Activated naive CD4-positive, alpha-beta T cell treated with anti-CD3 and anti-CD28 coated beads for 36 hours (primary cell): ENCODE measurements around the gene ADAM12. TPM values are rescaled to one million over a fixed set of nuclear protein-coding genes. Genes with fewer than 3 reads are reported as not detected.

Experiments used
- CTCF ChIA-PET: fragments of 350-600 bp; sonication (Branson Sonifier 250); formaldehyde crosslinking; loops from one replicate; lab custom pipeline; 2021; ENCODE audit warnings: antibody characterized with exemption; lab: Charles Lee
- DNase-seq: peaks from one replicate; pipeline ENCODE4 v3.0.0-alpha.2; 2020
- H3K27ac Mint-ChIP-seq: one replicate; pipeline ENCODE4 v1.8.0; 2021; ENCODE audit warnings: mild to moderate bottlenecking, mixed read lengths
- H3K27me3 Mint-ChIP-seq: one replicate; pipeline ENCODE4 v1.8.0; 2021; ENCODE audit warnings: low read depth, mixed read lengths
- H3K36me3 Mint-ChIP-seq: one replicate; pipeline ENCODE4 v1.8.0; 2021; ENCODE audit warnings: low read depth, mixed read lengths
- H3K4me1 Mint-ChIP-seq: one replicate; pipeline ENCODE4 v1.8.0; 2021; ENCODE audit warnings: low read depth, mixed read lengths
- H3K4me3 Mint-ChIP-seq: one replicate; pipeline ENCODE4 v1.8.0; 2021; ENCODE audit warnings: mild to moderate bottlenecking, moderate library complexity, mixed read lengths
- H3K9me3 Mint-ChIP-seq: one replicate; pipeline ENCODE4 v1.8.0; 2021; ENCODE audit warnings: mixed read lengths
- intact Hi-C: fragments of 100-400 bp; cut with micrococcal nuclease; formaldehyde crosslinking; loops from one replicate; pipeline ENCODE4 v1.15.1; 2023
- total RNA-seq, 2 experiments: library from RNA; stranded (reverse); gene quantifications; one replicate each; pipeline ENCODE4 v1.2.3, GENCODE V29; 2021

The ADAM12 gene
- total RNA-seq, 2 experiments from 2014 or later = not detected

- H3K4me3 Mint-ChIP-seq = no peak overlapping the region
- peaks cover 5% of the 10 kb centered on the region for H3K27me3 Mint-ChIP-seq
- no peaks in the 10 kb centered on the region for H3K9me3 Mint-ChIP-seq
- H3K27ac Mint-ChIP-seq = no peak overlapping the region
- H3K4me1 Mint-ChIP-seq = no peaks in the 10 kb centered on the region
- intact Hi-C loops = no loop called here
- H3K36me3 Mint-ChIP-seq = no peaks in the 10 kb centered on the region
- no peak for DNase-seq
- CTCF ChIA-PET = no interaction called here
Observed at GRCh38 chr10:125964558-125964957, 423.7 kb downstream of the ADAM12 start.
